Smooth muscle cell (in vitro differentiated cells): ENCODE measurements around the gene MXD1. TPM values are rescaled to one million over a fixed set of nuclear protein-coding genes. Genes with fewer than 3 reads are reported as not detected.
"Not testable (repeated sequence)": the region's sequence is repeated elsewhere in the genome, so short reads cannot be mapped to it uniquely, and the experiment has no call there.

Source experiments
- DNase-seq: peaks from one replicate; lab custom pipeline; 2025; ENCODE audit not compliant: unreplicated experiment; lab: John Stamatoyannopoulos, UW
- H2AFZ ChIP-seq: fragments of 200-600 bp; sonication (generic); 2 replicates; pipeline ENCODE4 v1.6.0; 2016; ENCODE audit warnings: antibody characterized with exemption, low read depth, mild to moderate bottlenecking
- H3F3A ChIP-seq: fragments of 200-600 bp; sonication (generic); 2 replicates; pipeline ENCODE4 v1.6.0; 2017; ENCODE audit warnings: antibody characterized with exemption, low read depth
- H3K27ac ChIP-seq: fragments of 200-600 bp; sonication (generic); 2 replicates; pipeline ENCODE4 v1.5.1; 2016; ENCODE audit warnings: low read depth, mild to moderate bottlenecking
- H3K27me3 ChIP-seq: fragments of 200-600 bp; sonication (generic); 2 replicates; pipeline ENCODE4 v1.6.1; 2016; ENCODE audit warnings: low read depth, mild to moderate bottlenecking
- H3K36me3 ChIP-seq: fragments of 200-600 bp; sonication (generic); 2 replicates; pipeline ENCODE4 v1.5.1; 2016; ENCODE audit warnings: low read depth
- H3K4me1 ChIP-seq: fragments of 200-600 bp; sonication (generic); 2 replicates; pipeline ENCODE4 v1.5.1; 2016; ENCODE audit warnings: low read depth
- H3K4me2 ChIP-seq: fragments of 200-600 bp; sonication (generic); 2 replicates; pipeline ENCODE4 v1.6.0; 2016; ENCODE audit warnings: mild to moderate bottlenecking
- H3K4me3 ChIP-seq: fragments of 200-600 bp; sonication (generic); 2 replicates; pipeline ENCODE4 v1.5.1; 2016; ENCODE audit warnings: mild to moderate bottlenecking
- H3K79me2 ChIP-seq: fragments of 200-600 bp; sonication (generic); 2 replicates; pipeline ENCODE4 v1.6.0; 2016; ENCODE audit warnings: low read depth, mild to moderate bottlenecking
- H3K9ac ChIP-seq: fragments of 200-600 bp; sonication (generic); 2 replicates; pipeline ENCODE4 v1.6.0; 2016; ENCODE audit warnings: low read depth
- H3K9me3 ChIP-seq: fragments of 200-600 bp; sonication (generic); replicated peaks from 2 replicates; pipeline ENCODE4 v1.5.1; 2016; ENCODE audit warnings: low read depth
- H4K20me1 ChIP-seq: fragments of 200-600 bp; sonication (generic); 2 replicates; pipeline ENCODE4 v1.6.0; 2016; ENCODE audit warnings: low read depth
- WGBS: methylation state at CpG from one replicate; pipeline ENCODE4 v1.1.7; 2016; ENCODE audit warnings: low lambda C conversion rate; 5-methylcytosine and 5-hydroxymethylcytosine counted together
- polyA plus RNA-seq: library from polyadenylated mRNA; unstranded; fragments of >200 nt; fragmentation: Nextera tagmentation; extraction: Ambion mirVana; gene quantifications from 2 replicates; pipeline ENCODE4 v1.2.1, GENCODE V29; 2016
- total RNA-seq: library from RNA; depleted of rRNA; stranded (reverse); fragments of >200 nt; gene quantifications from 2 replicates; pipeline ENCODE4 v1.2.3, GENCODE V29; 2014
- TF ChIP-seq, protein P1 (sequence below): fragments of 200-600 bp; sonication (generic); IDR thresholded peaks from 2 replicates; pipeline ENCODE4 v1.5.1; 2017; ENCODE audit warnings: borderline replicate concordance, mild to moderate bottlenecking, antibody characterized with exemption; ENCODE audit not compliant: insufficient read depth, poor library complexity, severe bottlenecking

MXD1 gene
- total and polyA plus RNA-seq, 2 experiments from 2014 or later = 7.9 to 10.2 TPM

GRCh38 chr2:69950241-69950640 lies 35.3 kb downstream of the MXD1 start:
- H3K4me3 ChIP-seq = no peak overlapping the region
- H3K9ac ChIP-seq = no peak overlapping the region
- no peaks in the 10 kb centered on the region for H4K20me1 ChIP-seq
- TF ChIP-seq, protein P1, sequence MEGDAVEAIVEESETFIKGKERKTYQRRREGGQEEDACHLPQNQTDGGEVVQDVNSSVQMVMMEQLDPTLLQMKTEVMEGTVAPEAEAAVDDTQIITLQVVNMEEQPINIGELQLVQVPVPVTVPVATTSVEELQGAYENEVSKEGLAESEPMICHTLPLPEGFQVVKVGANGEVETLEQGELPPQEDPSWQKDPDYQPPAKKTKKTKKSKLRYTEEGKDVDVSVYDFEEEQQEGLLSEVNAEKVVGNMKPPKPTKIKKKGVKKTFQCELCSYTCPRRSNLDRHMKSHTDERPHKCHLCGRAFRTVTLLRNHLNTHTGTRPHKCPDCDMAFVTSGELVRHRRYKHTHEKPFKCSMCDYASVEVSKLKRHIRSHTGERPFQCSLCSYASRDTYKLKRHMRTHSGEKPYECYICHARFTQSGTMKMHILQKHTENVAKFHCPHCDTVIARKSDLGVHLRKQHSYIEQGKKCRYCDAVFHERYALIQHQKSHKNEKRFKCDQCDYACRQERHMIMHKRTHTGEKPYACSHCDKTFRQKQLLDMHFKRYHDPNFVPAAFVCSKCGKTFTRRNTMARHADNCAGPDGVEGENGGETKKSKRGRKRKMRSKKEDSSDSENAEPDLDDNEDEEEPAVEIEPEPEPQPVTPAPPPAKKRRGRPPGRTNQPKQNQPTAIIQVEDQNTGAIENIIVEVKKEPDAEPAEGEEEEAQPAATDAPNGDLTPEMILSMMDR = no peak
- H3K9me3 ChIP-seq = no peaks in the 10 kb centered on the region
- H3K27me3 ChIP-seq = peaks cover under 1% of the 10 kb centered on the region
- no peak overlapping the region for H3K27ac ChIP-seq
- no peaks in the 10 kb centered on the region for H3F3A ChIP-seq
- DNase-seq = no peak
- no peaks in the 10 kb centered on the region for H3K4me1 ChIP-seq
- H3K4me2 ChIP-seq = no peak overlapping the region
- no peak overlapping the region for H2AFZ ChIP-seq
- no peaks in the 10 kb centered on the region for H3K36me3 ChIP-seq
- 55% methylated on average over 5 of the region's 5 CpGs for WGBS
- H3K79me2 ChIP-seq = no peaks in the 10 kb centered on the region

DNA sequence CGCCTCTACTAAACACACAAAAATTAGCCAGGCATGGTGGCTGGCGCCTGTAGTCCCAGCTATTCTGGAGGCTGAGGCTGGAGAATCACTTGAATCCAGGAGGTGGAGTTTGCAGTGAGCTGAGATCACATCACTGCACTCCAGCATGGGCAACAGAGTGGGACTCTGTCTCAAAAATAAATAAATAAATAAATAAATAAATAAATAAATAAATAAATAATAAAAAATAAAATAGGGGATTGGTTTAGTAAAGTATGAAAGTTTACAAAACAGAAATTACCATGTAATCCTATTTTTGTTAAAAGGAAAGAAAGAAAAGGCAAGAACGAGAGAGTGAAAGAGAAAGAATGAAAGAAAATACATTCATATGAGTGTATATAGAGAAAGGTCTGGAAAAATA lies 35.8 kb downstream of the MXD1 start:
- not testable (repeated sequence) for H4K20me1 ChIP-seq, H3F3A ChIP-seq, H3K4me2 ChIP-seq, H3K4me3 ChIP-seq, H3K9me3 ChIP-seq, H3K4me1 ChIP-seq, H3K36me3 ChIP-seq, H3K27ac ChIP-seq, H3K79me2 ChIP-seq, H3K9ac ChIP-seq, H2AFZ ChIP-seq, H3K27me3 ChIP-seq, DNase-seq
- WGBS = 84% methylated on average over 3 of the region's 3 CpGs

- no peaks in the 10 kb centered on the region for H4K20me1 ChIP-seq
- 93% methylated on average over 6 of the region's 6 CpGs for WGBS
- H3K4me2 ChIP-seq = no peak overlapping the region
- DNase-seq = no peak
- TF ChIP-seq, protein P1 = no peak
- H3K9ac ChIP-seq = no peak overlapping the region
- H3K27me3 ChIP-seq = peaks cover 8% of the 10 kb centered on the region
- no peak overlapping the region for H3K4me3 ChIP-seq
- no peak overlapping the region for H3K27ac ChIP-seq
- H3K9me3 ChIP-seq = no peaks in the 10 kb centered on the region
- no peaks in the 10 kb centered on the region for H3K79me2 ChIP-seq
- H3F3A ChIP-seq = no peaks in the 10 kb centered on the region
- no peak overlapping the region for H2AFZ ChIP-seq
- no peaks in the 10 kb centered on the region for H3K4me1 ChIP-seq
- no peaks in the 10 kb centered on the region for H3K36me3 ChIP-seq
Observed at GRCh38 chr2:69952336-69953115, 37.6 kb downstream of the MXD1 start.

DNA sequence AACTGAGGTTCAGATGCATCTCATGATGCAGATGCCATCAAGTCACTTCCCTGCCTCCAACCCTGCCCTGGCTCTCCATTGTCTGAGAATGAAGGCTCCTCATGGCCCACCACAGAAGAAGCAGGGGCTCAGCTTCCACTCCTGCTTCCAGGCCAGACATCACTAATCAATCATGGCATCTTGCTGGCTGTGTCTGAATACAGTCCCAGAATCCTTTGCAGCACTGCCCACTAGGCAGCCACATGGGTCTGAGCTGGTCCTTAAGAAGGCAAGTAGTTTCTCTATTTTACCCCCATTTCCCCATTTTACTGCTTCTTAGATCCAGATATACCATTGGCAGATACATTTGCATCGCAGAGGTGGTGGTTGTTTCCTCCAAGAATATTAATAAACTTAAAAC lies 39.2 kb downstream of the MXD1 start:
- 96% methylated on average over 1 of the region's 1 CpG for WGBS
- Histone ChIP-seq H4K20me1 (no peaks in the 10 kb centered on the region), H3K9ac (no peak overlapping the region), H3K4me1 (no peaks in the 10 kb centered on the region), H3K4me3 (no peak overlapping the region), H3F3A (no peaks in the 10 kb centered on the region), H3K27me3 (peaks cover 8% of the 10 kb centered on the region), H3K79me2 (no peaks in the 10 kb centered on the region), H3K9me3 (no peaks in the 10 kb centered on the region), H3K4me2 (no peak overlapping the region), H3K36me3 (no peaks in the 10 kb centered on the region), H3K27ac (no peak overlapping the region), H2AFZ (no peak overlapping the region)
- TF ChIP-seq, protein P1 = no peak
- no peak for DNase-seq
